Tibial nerve (tissue), 4 donors: ENCODE results near the gene CLCN2. TPM values are rescaled to one million over a fixed set of nuclear protein-coding genes. Genes with fewer than 3 reads are reported as not detected.

ENCODE experiments used
- DNase-seq, 2 donors: peaks; one replicate each; pipeline ENCODE4 v3.0.0-alpha.2; 2019; ENCODE audit warnings: low spot score in 2 of 2
- H3K27ac ChIP-seq, 4 donors: fragments of 200-600 bp; sonication (generic) in 3 of 4; one replicate each; pipeline ENCODE4 v1.5.1; 2017 to 2019; ENCODE audit warnings: mild to moderate bottlenecking in 1 of 4
- H3K27me3 ChIP-seq, 2 donors: fragments of 200-600 bp; sonication (generic) in 1 of 2; one replicate each; pipeline versions ENCODE4 v1.5.1 to v1.6.0; 2017 to 2019
- H3K36me3 ChIP-seq, 3 donors: fragments of 200-600 bp; sonication (generic); one replicate each; pipeline ENCODE4 v1.5.1; 2018 to 2019
- H3K4me1 ChIP-seq, 4 donors: fragments of 200-600 bp; sonication (generic) in 3 of 4; one replicate each; pipeline ENCODE4 v1.5.1; 2017 to 2019
- H3K4me3 ChIP-seq, 4 donors: fragments of 200-600 bp; sonication (generic) in 3 of 4; one replicate each; pipeline ENCODE4 v1.5.1; 2017 to 2019; ENCODE audit warnings: mild to moderate bottlenecking in 1 of 4, moderate library complexity in 1 of 4
- H3K9me3 ChIP-seq, 4 donors: fragments of 200-600 bp; sonication (generic) in 3 of 4; one replicate each; pipeline ENCODE4 v1.5.1; 2017 to 2019
- EP300 ChIP-seq, 2 donors: sonication (generic); formaldehyde crosslinking; IDR thresholded peaks; one replicate each; pipeline ENCODE4 v1.6.1; 2017; ENCODE audit warnings: antibody characterized with exemption in 2 of 2, mild to moderate bottlenecking in 1 of 2
- POLR2A ChIP-seq, 2 donors: fragments of 450-650 bp; IDR thresholded peaks; one replicate each; pipeline ENCODE4 v1.6.1; 2017; ENCODE audit warnings: antibody characterized with exemption in 2 of 2, mild to moderate bottlenecking in 2 of 2, moderate library complexity in 2 of 2
- WGBS, 2 donors: methylation state at CpG; one replicate each; pipeline ENCODE4 v1.1.5; 2018; 5-methylcytosine and 5-hydroxymethylcytosine counted together
- total RNA-seq, 4 donors: library from RNA; depleted of rRNA; stranded (reverse); fragments of >200 nt; gene quantifications; one replicate each; pipeline ENCODE4 v1.1.0, GENCODE V29; 2016
- TF ChIP-seq, protein P1 (sequence below), 5 experiments: fragments of 200-600 bp in 3 of 5; fragments of 450-650 bp in 2 of 5; sonication (generic) in 3 of 5; IDR thresholded peaks; one replicate each; pipeline ENCODE4 v1.5.1; 2016 to 2019; ENCODE audit warnings: antibody characterized with exemption in 5 of 5, mild to moderate bottlenecking in 3 of 5, moderate library complexity in 2 of 5

The CLCN2 gene
- total RNA-seq, 4 donors from 2014 or later = 51.3 to 86.3 (median 54.9) TPM

DNA sequence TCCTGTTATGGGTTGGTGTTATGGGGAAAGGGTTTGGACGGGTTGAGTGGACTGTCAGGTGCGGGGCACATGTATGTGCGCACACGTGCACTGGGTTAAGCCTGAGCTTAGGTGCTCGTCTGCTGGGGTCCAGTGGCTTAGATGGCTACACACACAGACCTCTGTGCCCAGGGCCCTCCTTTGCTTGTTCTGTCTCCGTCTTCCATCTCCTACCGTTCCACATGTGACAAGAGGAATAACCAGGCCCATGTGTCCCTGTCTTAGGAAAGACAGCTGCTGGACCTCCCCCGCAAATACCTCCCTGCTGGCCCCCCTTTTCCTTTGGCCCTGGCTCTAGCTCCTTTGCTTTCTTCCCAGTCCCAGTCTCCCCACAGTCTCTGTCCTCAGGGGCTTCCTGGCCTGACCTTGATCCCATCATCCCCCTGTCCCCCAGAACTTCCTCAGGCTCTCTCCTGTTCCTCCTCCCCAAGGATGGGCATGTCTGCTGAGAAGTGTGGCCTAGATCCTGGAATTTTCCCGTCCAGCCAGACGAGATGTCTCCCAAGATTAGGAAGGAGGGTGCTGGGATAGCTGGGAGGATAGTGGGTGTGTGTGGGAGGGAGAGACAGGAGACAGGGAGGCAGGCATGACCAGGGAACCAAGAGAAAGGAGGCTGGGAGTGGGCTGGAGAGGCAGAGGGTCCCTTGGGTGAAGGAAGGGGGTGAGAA, 17.4 kb upstream of the CLCN2 start:
- TF ChIP-seq POLR2A (IDR thresholded peaks at IDR 0.05) = no peak
- TF ChIP-seq, protein P1, sequence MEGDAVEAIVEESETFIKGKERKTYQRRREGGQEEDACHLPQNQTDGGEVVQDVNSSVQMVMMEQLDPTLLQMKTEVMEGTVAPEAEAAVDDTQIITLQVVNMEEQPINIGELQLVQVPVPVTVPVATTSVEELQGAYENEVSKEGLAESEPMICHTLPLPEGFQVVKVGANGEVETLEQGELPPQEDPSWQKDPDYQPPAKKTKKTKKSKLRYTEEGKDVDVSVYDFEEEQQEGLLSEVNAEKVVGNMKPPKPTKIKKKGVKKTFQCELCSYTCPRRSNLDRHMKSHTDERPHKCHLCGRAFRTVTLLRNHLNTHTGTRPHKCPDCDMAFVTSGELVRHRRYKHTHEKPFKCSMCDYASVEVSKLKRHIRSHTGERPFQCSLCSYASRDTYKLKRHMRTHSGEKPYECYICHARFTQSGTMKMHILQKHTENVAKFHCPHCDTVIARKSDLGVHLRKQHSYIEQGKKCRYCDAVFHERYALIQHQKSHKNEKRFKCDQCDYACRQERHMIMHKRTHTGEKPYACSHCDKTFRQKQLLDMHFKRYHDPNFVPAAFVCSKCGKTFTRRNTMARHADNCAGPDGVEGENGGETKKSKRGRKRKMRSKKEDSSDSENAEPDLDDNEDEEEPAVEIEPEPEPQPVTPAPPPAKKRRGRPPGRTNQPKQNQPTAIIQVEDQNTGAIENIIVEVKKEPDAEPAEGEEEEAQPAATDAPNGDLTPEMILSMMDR (IDR thresholded peaks at IDR 0.05) = no peak
- no peak for TF ChIP-seq EP300 (IDR thresholded peaks at IDR 0.05)
- H3K4me3 ChIP-seq = peak overlapping the region in 2 of 4 donors; percentile 45 to 62
- peaks cover 0 to 40% (median 8%) of the 10 kb centered on the region in 4 donors for H3K4me1 ChIP-seq
- no peak for DNase-seq
- H3K36me3 ChIP-seq = peaks cover 0 to 9% (median 0%) of the 10 kb centered on the region in 3 donors
- peak overlapping the region; percentile 72 to 87 (median 77) for H3K27ac ChIP-seq
- H3K27me3 ChIP-seq = peaks cover 0 to 17% of the 10 kb centered on the region in 2 donors
- WGBS, 2 donors = 77 to 78% methylated on average over 10 of the region's 10 CpGs
- no peaks in the 10 kb centered on the region for H3K9me3 ChIP-seq

DNA sequence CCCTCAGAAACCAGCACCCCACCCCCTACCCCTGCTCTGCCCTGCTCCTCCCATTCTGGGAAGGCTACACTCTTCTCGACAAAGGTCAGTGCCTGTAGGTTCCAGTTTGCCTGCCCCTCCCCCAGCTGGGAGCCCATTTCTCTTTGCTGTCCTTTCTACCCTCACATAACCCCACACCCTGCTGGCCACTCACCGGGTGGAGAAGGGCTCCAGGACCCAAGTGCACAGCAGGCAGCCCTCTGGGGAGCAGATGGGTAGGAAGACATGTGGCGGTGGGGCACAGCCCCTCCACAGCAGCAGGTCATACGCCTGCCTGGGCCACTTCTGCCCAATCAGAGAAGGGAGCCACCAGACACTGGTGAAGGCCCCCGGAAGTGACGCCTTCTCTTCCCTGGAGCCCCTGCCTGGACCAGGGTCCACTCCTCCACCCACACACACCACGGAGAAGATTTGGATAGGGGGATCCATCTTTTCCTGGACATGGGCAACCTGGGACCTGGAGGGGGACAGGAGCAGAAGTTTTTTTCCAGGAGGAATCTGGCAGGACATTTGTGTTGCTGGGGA, 16.6 kb upstream of the CLCN2 start, which contains the start of gene THPO:
TSS of gene THPO (minus strand) at position 326 of the 564 bp plus-strand sequence. CDS start 1,948 bp downstream, outside the sequence.
- no peaks in the 10 kb centered on the region for H3K9me3 ChIP-seq
- H3K4me1 ChIP-seq = peaks cover 0 to 48% (median 8%) of the 10 kb centered on the region in 4 donors
- H3K27ac ChIP-seq = peak within 1 kb of the TSS; percentile 72 to 87 (median 77)
- TF ChIP-seq EP300 (IDR thresholded peaks at IDR 0.05) (no peak), POLR2A (IDR thresholded peaks at IDR 0.05) (no peak)
- TF ChIP-seq, protein P1 (IDR thresholded peaks at IDR 0.05) = no peak
- H3K36me3 ChIP-seq = peaks cover 0 to 6% (median 0%) of the 10 kb centered on the region in 3 donors
- no peak within 1 kb of the TSS for H3K4me3 ChIP-seq
- H3K27me3 ChIP-seq = peaks cover 0 to 17% of the 10 kb centered on the region in 2 donors
- no peak for DNase-seq
- 54 to 58% methylated on average over 7 of the region's 7 CpGs for WGBS, 2 donors

DNA sequence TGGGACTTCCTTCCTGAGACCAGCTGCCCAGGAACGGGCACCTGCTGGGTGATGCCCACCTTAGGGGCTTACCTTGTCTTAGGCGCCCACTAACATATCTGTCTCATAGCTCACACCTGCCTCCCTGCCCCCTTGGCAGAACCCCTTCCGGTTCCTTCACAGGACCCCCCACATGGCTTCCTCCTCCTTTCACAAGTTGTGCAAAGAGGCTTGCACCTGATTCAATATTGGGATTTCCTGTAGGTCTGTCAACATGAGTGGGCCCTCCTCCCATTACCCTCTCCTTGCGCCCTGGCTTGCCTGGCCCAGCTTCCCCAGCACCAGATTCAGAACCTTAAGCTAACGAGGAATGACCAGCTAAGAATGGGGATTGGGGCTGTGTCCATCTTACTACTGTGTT, 16.0 kb upstream of the CLCN2 start:
- Histone ChIP-seq H3K4me3 (no peak overlapping the region), H3K4me1 (peaks cover 0 to 53% (median 8%) of the 10 kb centered on the region in 4 donors), H3K27ac (peak overlapping the region in 1 of 4 donors; percentile 87), H3K27me3 (peaks cover 0 to 17% of the 10 kb centered on the region in 2 donors), H3K9me3 (no peaks in the 10 kb centered on the region), H3K36me3 (no peaks in the 10 kb centered on the region)
- 73 to 77% methylated on average over 5 of the region's 5 CpGs for WGBS, 2 donors
- no peak for DNase-seq
- TF ChIP-seq POLR2A (IDR thresholded peaks at IDR 0.05) = no peak

DNA sequence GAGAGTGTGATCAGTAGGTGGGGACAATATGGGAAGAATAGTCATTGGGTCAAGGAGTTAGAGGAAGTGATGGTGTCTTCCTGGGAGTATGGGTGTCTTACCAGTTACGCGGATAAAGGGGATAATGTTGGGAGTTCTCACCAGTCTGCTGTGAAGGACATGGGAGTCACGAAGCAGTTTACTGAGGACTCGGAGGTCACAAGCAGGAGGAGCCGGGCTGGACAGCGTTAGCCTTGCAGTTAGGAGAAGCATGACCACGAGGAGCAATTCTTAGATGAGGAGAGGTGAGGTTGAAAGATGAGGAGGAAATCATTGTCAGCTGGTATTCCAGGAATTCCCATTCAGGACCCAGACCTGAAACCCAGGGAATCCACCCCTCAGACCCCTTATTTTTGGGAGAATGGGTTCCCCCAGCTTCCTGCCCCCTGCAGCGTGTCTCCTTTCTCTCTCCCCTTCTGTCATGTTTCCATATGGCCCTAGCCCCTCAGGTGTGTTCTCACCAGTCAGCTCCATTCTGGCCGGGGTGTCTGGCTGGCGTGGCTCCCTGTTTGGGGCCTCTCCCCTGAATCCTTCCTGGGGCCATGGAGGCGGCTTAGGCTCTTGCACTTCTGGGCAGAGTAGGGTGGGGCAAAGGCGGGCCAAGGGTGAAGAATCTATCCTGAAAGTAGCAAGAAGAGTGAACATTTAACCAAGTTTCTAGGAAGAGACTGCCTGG, 14.5 kb upstream of the CLCN2 start:
- peaks cover 0 to 7% of the 10 kb centered on the region in 2 donors for H3K27me3 ChIP-seq
- H3K36me3 ChIP-seq = peaks cover 0 to 1% (median 0%) of the 10 kb centered on the region in 3 donors
- H3K27ac ChIP-seq = no peak overlapping the region
- WGBS, 2 donors = 85% methylated on average over 12 of the region's 12 CpGs
- peaks cover 0 to 51% (median 2%) of the 10 kb centered on the region in 4 donors for H3K4me1 ChIP-seq
- TF ChIP-seq EP300 (IDR thresholded peaks at IDR 0.05) (no peak), POLR2A (IDR thresholded peaks at IDR 0.05) (no peak)
- TF ChIP-seq, protein P1 (IDR thresholded peaks at IDR 0.05) = no peak
- H3K9me3 ChIP-seq = no peaks in the 10 kb centered on the region
- no peak overlapping the region for H3K4me3 ChIP-seq
- no peak for DNase-seq

DNA sequence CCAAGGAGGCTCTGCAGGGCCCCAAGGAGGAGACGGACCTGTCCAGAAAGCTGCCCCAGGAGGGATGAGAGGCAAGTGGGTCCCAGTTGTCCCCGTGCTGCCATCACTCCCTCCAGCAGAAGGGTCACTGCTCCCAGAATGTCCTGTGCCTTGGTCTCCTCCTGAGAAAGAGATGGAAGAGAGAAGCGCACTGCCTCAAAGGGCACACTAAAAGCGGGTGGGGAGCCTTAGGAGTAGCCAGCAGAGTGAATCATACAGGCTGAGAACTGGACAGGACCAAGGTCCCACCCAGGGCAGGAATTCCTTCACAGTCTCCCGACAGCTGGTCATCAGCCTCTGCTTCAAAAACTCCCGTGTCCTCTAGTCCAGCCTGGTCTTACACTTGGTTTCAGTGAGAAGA, 12.0 kb upstream of the CLCN2 start:
- TF ChIP-seq, protein P1 (IDR thresholded peaks at IDR 0.05) = no peak
- TF ChIP-seq EP300 (IDR thresholded peaks at IDR 0.05) = no peak
- no peak for TF ChIP-seq POLR2A (IDR thresholded peaks at IDR 0.05)
- Histone ChIP-seq H3K27me3 (peaks cover 0 to 5% of the 10 kb centered on the region in 2 donors), H3K4me1 (peaks cover 0 to 41% (median 5%) of the 10 kb centered on the region in 4 donors), H3K9me3 (no peaks in the 10 kb centered on the region), H3K36me3 (peaks cover 0 to 24% (median 0%) of the 10 kb centered on the region in 3 donors), H3K27ac (no peak overlapping the region), H3K4me3 (no peak overlapping the region)
- WGBS, 2 donors = 74 to 82% methylated on average over 6 of the region's 6 CpGs
- no peak for DNase-seq
